IMR-90 (cell line): ENCODE data around the gene TRPM1. TPM values are rescaled to one million over a fixed set of nuclear protein-coding genes. Genes with fewer than 3 reads are reported as not detected.

Experiments used
- ATAC-seq: fragments of 200-7000 bp; cut with Tn5 transposase; 2 replicates; pipeline ENCODE4 v1.9.1; 2020; ENCODE audit warnings: low read depth, mild to moderate bottlenecking, moderate library complexity
- BruUV-seq: library from RNA; stranded (reverse); fragments of 400-500 nt; replicated peaks from 2 replicates; lab custom pipeline; 2021; lab: Mats Ljungman, UMichigan
- CTCF ChIA-PET: fragments of 300-600 bp; formaldehyde crosslinking; extraction: SDS; loops from one replicate; lab custom pipeline; 2021; ENCODE audit warnings: antibody characterized with exemption; lab: Yijun Ruan, JAX
- POLR2A ChIA-PET: fragments of 300-600 bp; sonication (Branson Sonifier 250); formaldehyde crosslinking; loops from one replicate; lab custom pipeline; 2022; ENCODE audit warnings: antibody characterized with exemption; ENCODE audit not compliant: unreplicated experiment; lab: Charles Lee
- DNase-seq: peaks from one replicate; pipeline ENCODE4 v3.0.0; 2013
- H2AFZ ChIP-seq: replicated peaks from 2 replicates; pipeline ENCODE3; 2013; ENCODE audit warnings: low read length, mild to moderate bottlenecking; ENCODE audit not compliant: poor library complexity
- H2AK5ac ChIP-seq: 2 replicates; pipeline ENCODE4 v1.6.1; 2013; ENCODE audit warnings: low read depth, low read length, inconsistent platforms
- H2AK9ac ChIP-seq: replicated peaks from 2 replicates; pipeline ENCODE3; 2013; ENCODE audit warnings: mild to moderate bottlenecking, low read depth, low read length, moderate library complexity; ENCODE audit not compliant: poor library complexity
- H2BK120ac ChIP-seq: 2 replicates; pipeline ENCODE4 v1.6.1; 2013; ENCODE audit warnings: low read depth, low read length, inconsistent platforms
- H2BK15ac ChIP-seq: 3 replicates; pipeline ENCODE4 v1.6.1; 2013; ENCODE audit warnings: low read depth, low read length, inconsistent platforms
- H2BK20ac ChIP-seq: 2 replicates; pipeline ENCODE4 v1.6.1; 2013; ENCODE audit warnings: low read depth, mild to moderate bottlenecking, inconsistent platforms, low read length, moderate library complexity
- H2BK5ac ChIP-seq: 2 replicates; pipeline ENCODE4 v1.6.1; 2013; ENCODE audit warnings: mild to moderate bottlenecking, low read depth, low read length, inconsistent platforms; ENCODE audit not compliant: poor library complexity, severe bottlenecking
- H3K14ac ChIP-seq: replicated peaks from 2 replicates; pipeline ENCODE4 v1.6.1; 2013; ENCODE audit warnings: low read depth, low read length, inconsistent platforms
- H3K18ac ChIP-seq: 2 replicates; pipeline ENCODE4 v1.6.1; 2013; ENCODE audit warnings: low read depth, low read length, control low read depth
- H3K23ac ChIP-seq: 2 replicates; pipeline ENCODE4 v1.6.1; 2013; ENCODE audit warnings: low read depth, low read length, inconsistent platforms
- H3K27ac ChIP-seq: 2 replicates; pipeline ENCODE4 v1.5.1; 2013; ENCODE audit warnings: mild to moderate bottlenecking, control low read depth, low read length; ENCODE audit not compliant: insufficient read depth
- H3K27me3 ChIP-seq: 2 replicates; pipeline ENCODE4 v1.6.1; 2013; ENCODE audit warnings: low read length; ENCODE audit not compliant: control insufficient read depth, insufficient read depth
- H3K36me3 ChIP-seq: 2 replicates; pipeline ENCODE4 v1.6.1; 2013; ENCODE audit warnings: low read length, mixed read lengths; ENCODE audit not compliant: control insufficient read depth, insufficient read depth
- H3K4ac ChIP-seq: 2 replicates; pipeline ENCODE4 v1.6.1; 2013; ENCODE audit warnings: low read depth, low read length, inconsistent platforms
- H3K4me1 ChIP-seq: 2 replicates; pipeline ENCODE4 v1.6.1; 2013; ENCODE audit warnings: low read length, mixed read lengths; ENCODE audit not compliant: control insufficient read depth, insufficient read depth
- H3K4me2 ChIP-seq: 2 replicates; pipeline ENCODE4 v1.6.1; 2013; ENCODE audit warnings: low read depth, mild to moderate bottlenecking, control low read depth, low read length, moderate library complexity
- H3K4me3 ChIP-seq: 2 replicates; pipeline ENCODE4 v1.5.1; 2013; ENCODE audit warnings: low read depth, mild to moderate bottlenecking, control low read depth, low read length, moderate library complexity; ENCODE audit not compliant: insufficient read depth
- H3K56ac ChIP-seq: 2 replicates; pipeline ENCODE4 v1.6.1; 2013; ENCODE audit warnings: low read length, inconsistent platforms; ENCODE audit not compliant: insufficient read depth; ENCODE audit errors: extremely low read depth
- H3K79me1 ChIP-seq, 2 experiments: 2 replicates each; pipeline ENCODE4 v1.6.1; 2013; ENCODE audit warnings: low read length in 2 of 2, inconsistent platforms in 1 of 2, low read depth in 1 of 2
- H3K9ac ChIP-seq: 2 replicates; pipeline ENCODE4 v1.6.1; 2013; ENCODE audit warnings: low read depth, low read length, control low read depth
- H3K9me1 ChIP-seq: 2 replicates; pipeline ENCODE4 v1.6.1; 2013; ENCODE audit warnings: low read length, inconsistent platforms; ENCODE audit not compliant: insufficient read depth
- H3K9me3 ChIP-seq: 2 replicates; pipeline ENCODE4 v1.6.1; 2013; ENCODE audit warnings: low read length; ENCODE audit not compliant: control insufficient read depth, insufficient read depth
- H4K20me1 ChIP-seq: 2 replicates; pipeline ENCODE4 v1.6.1; 2013; ENCODE audit warnings: low read length, inconsistent platforms; ENCODE audit not compliant: insufficient read depth
- H4K5ac ChIP-seq: 2 replicates; pipeline ENCODE4 v1.6.1; 2013; ENCODE audit warnings: mild to moderate bottlenecking, low read depth, low read length, control low read depth
- H4K8ac ChIP-seq, 2 experiments: 2 replicates each; pipeline ENCODE4 v1.6.1; 2013; ENCODE audit warnings: low read depth in 2 of 2, low read length in 2 of 2, control low read depth in 1 of 2, inconsistent platforms in 1 of 2
- H4K91ac ChIP-seq: 2 replicates; pipeline ENCODE4 v1.6.1; 2013; ENCODE audit warnings: low read depth, low read length, inconsistent platforms; ENCODE audit not compliant: insufficient read depth
- CHD1 ChIP-seq: IDR thresholded peaks from 2 replicates; pipeline ENCODE4 v1.6.1; 2012; ENCODE audit warnings: low read depth, low read length, improper control_type of control experiment
- CTCF ChIP-seq: conservative IDR thresholded peaks from 2 replicates; pipeline ENCODE4 v1.5.1; 2012; ENCODE audit warnings: mild to moderate bottlenecking, low read depth, low read length, improper control_type of control experiment
- MAFK ChIP-seq: IDR thresholded peaks from 2 replicates; pipeline ENCODE4 v1.6.1; 2012; ENCODE audit warnings: low read depth, low read length, improper control_type of control experiment
- SMC3 ChIP-seq: fragments of 150-350 bp; IDR thresholded peaks from 2 replicates; pipeline ENCODE4 v1.6.1; 2016; ENCODE audit warnings: low read depth, mild to moderate bottlenecking, antibody characterized with exemption, low read length, moderate library complexity
- USF2 ChIP-seq: fragments of 150-350 bp; IDR thresholded peaks from 2 replicates; pipeline ENCODE4 v1.6.1; 2017; ENCODE audit warnings: mild to moderate bottlenecking, antibody characterized with exemption, low read length, low read depth
- dilution Hi-C: fragments of 300-500 bp; cut with HindIII; formaldehyde crosslinking; loops from one replicate; pipeline ENCODE4 v1.14.3; 2018; ENCODE audit warnings: low sequenced_read_pairs; ENCODE audit not compliant: unreplicated experiment
- in situ Hi-C: fragments of 300-500 bp; cut with MboI; formaldehyde crosslinking; loops from 3 replicates; pipeline ENCODE4 v1.14.3; 2019; ENCODE audit warnings: low sequenced_read_pairs, inconsistent platforms, mixed read lengths
- intact Hi-C: fragments of 100-400 bp; cut with micrococcal nuclease; formaldehyde crosslinking; loops from 2 replicates; pipeline ENCODE4 v1.10.0; 2022
- polyA plus RNA-seq, 3 experiments: library from polyadenylated mRNA; depleted of rRNA; stranded (reverse); fragments of >200 nt; gene quantifications; 2 replicates each; pipeline ENCODE4 v1.2.3, GENCODE V29; 2012; ENCODE audit warnings: low replicate concordance in 1 of 3
- total RNA-seq: library from RNA; depleted of rRNA; stranded (reverse); fragments of >200 nt; gene quantifications from 2 replicates; pipeline ENCODE4 v1.2.3, GENCODE V29; 2012

The TRPM1 gene
- total and polyA plus RNA-seq, 2 of the 4 experiments (the other 2 are of a cell fraction) = not detected

DNA sequence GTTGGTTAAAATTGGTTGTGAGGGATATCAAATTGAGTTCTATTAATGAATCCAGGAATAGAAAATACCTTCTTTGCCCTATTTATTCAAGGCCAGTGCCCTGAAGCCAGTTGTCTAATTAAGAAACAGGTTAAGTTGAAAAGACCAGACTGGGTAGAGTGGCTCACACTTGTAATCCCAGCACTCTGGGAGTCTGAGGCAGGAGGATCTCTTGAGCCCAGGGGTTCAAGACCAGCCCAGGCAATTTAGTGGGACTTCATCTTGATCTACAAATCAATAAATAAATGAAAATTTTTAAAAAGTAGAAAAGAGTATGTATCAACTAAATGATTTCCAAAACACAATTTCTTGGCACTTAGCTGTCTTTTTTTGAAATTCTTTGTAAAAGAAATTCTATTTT, 40.3 kb upstream of the TRPM1 start:
- TF ChIP-seq SMC3 (no peak), USF2 (no peak), MAFK (no peak), CHD1 (no peak), CTCF (no peak)
- in situ Hi-C loops (no loop called here), intact Hi-C loops (no loop called here), dilution Hi-C loops (no loop called here)
- Histone ChIP-seq H4K8ac (no peak overlapping the region), H4K91ac (no peak overlapping the region), H3K14ac (no peak overlapping the region), H2BK20ac (no peak overlapping the region), H3K9me1 (no peaks in the 10 kb centered on the region), H3K79me1 (no peaks in the 10 kb centered on the region), H3K4me2 (no peak overlapping the region), H2AK9ac (no peak overlapping the region), H2AK5ac (no peak overlapping the region), H3K27ac (no peak overlapping the region), H2BK120ac (no peak overlapping the region), H3K4me3 (no peak overlapping the region), H3K9ac (no peak overlapping the region), H3K56ac (no peak overlapping the region), H3K9me3 (peaks cover 2% of the 10 kb centered on the region; the same call in 1 of the 2 replicates), H2BK5ac (no peak overlapping the region), H3K27me3 (peaks cover 11% of the 10 kb centered on the region), H2BK15ac (no peak overlapping the region), H3K4me1 (no peaks in the 10 kb centered on the region), H4K5ac (no peak overlapping the region), H3K4ac (no peak overlapping the region), H2AFZ (no peak overlapping the region), H4K20me1 (no peaks in the 10 kb centered on the region), H3K36me3 (no peaks in the 10 kb centered on the region), H3K18ac (no peak overlapping the region), H3K23ac (no peak overlapping the region)
- POLR2A ChIA-PET = no interaction called here
- CTCF ChIA-PET = interaction anchor here (2.2 kb wide), 1 partner anchor 12 kb away, joined by 10 read pairs; no protein-coding TSS in a partner anchor
- no TSS peak for BruUV-seq
- ATAC-seq (no peak), DNase-seq (no peak)
